ENCODE data around the gene HMHB1. TPM values are rescaled to one million over a fixed set of nuclear protein-coding genes. Genes with fewer than 3 reads are reported as not detected.
A peak's percentile ranks its signal among the peaks of the same experiment; 100 is the strongest.

The HMHB1 gene
- total RNA-seq, 1 donor from 2014 or later, result not detected

DNA sequence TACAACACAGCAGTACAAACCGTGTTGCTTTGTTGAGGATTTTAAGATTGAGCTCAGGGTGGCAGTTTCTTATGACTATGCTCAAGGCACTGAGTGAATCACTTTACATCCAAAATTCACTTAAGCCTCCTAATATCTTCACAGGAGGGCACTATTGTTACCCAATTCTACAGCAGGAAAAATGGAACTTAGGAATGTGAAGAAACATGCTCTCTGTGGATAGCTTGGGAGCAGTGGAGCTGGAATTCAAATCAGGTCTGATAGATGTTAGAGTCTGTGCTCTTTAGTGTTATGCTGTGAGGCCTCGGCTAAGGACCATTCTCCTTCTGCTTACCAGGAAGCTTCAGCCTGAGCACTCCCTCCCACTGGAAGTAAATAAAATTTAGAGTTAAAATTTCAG is 18.7 kb upstream of the HMHB1 start:
- H3K27me3 ChIP-seq (ENCODE audit: low read depth), result no peaks in the 10 kb centered on the region
- H3K4me1 ChIP-seq, result no peaks in the 10 kb centered on the region
- ATAC-seq (no peak), DNase-seq (no peak)
- no peaks in the 10 kb centered on the region for H3K9me3 ChIP-seq
- no peaks in the 10 kb centered on the region for H3K36me3 ChIP-seq
- H3K27ac ChIP-seq, result no peak overlapping the region
- TF ChIP-seq, protein P1, sequence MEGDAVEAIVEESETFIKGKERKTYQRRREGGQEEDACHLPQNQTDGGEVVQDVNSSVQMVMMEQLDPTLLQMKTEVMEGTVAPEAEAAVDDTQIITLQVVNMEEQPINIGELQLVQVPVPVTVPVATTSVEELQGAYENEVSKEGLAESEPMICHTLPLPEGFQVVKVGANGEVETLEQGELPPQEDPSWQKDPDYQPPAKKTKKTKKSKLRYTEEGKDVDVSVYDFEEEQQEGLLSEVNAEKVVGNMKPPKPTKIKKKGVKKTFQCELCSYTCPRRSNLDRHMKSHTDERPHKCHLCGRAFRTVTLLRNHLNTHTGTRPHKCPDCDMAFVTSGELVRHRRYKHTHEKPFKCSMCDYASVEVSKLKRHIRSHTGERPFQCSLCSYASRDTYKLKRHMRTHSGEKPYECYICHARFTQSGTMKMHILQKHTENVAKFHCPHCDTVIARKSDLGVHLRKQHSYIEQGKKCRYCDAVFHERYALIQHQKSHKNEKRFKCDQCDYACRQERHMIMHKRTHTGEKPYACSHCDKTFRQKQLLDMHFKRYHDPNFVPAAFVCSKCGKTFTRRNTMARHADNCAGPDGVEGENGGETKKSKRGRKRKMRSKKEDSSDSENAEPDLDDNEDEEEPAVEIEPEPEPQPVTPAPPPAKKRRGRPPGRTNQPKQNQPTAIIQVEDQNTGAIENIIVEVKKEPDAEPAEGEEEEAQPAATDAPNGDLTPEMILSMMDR (IDR thresholded peaks at IDR 0.05), result no peak
- no peak overlapping the region for H3K4me3 ChIP-seq
- intact Hi-C loops (cut with DNase I), result no loop called here

DNA sequence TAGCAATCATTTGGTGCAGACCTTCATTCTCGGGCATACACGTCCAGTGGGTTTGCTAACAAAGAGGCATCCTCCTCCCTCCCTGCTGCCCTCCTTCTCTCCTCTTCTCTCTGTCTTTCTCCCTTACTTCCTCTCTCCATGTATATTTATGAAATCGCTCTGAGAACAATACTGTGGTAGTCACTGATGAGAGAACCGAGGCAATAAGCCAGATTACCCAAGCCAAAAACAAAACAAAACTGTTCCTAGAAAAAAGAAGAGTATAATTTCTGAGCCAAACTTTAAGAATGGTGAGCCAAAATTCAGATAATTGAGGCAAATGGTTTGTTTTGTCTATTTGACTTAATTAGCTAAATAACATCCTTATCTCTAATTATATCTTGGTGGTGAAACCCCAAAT is 15.8 kb upstream of the HMHB1 start:
- ATAC-seq (no peak), DNase-seq (no peak)
- intact Hi-C loops (cut with DNase I), result no loop called here
- H3K27ac ChIP-seq, result no peak overlapping the region
- no peak overlapping the region for H3K4me3 ChIP-seq
- no peaks in the 10 kb centered on the region for H3K4me1 ChIP-seq
- no peaks in the 10 kb centered on the region for H3K27me3 ChIP-seq (ENCODE audit: low read depth)
- no peaks in the 10 kb centered on the region for H3K9me3 ChIP-seq
- TF ChIP-seq, protein P1 (IDR thresholded peaks at IDR 0.05), result no peak
- no peaks in the 10 kb centered on the region for H3K36me3 ChIP-seq

DNA sequence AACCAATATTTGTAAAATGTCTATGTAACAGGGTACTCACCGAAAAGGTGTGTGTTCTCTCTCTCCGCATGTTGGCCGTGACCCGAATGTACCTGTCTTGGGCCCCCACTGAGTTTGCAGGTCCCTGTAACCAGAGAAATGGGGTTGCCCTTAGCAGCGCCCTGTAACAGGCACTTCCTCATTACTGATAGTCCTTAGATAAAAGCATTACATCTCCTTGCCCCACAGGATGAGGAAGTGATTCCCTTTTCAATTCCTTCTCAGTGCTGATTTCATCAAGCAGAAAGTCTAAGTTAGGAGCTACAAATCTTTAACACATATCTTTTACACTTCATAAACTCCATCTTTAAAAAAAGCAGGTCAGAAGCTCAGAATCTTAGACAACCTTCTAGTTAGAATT is 15.2 kb upstream of the HMHB1 start:
- intact Hi-C loops (cut with DNase I), result no loop called here
- TF ChIP-seq, protein P1 (IDR thresholded peaks at IDR 0.05), result no peak
- Histone ChIP-seq H3K4me3 (no peak overlapping the region), H3K9me3 (no peaks in the 10 kb centered on the region), H3K36me3 (no peaks in the 10 kb centered on the region), H3K27ac (no peak overlapping the region), H3K4me1 (no peaks in the 10 kb centered on the region), H3K27me3 (ENCODE audit: low read depth) (no peaks in the 10 kb centered on the region)
- DNase-seq (no peak), ATAC-seq (peak; percentile 55 to 71)

DNA sequence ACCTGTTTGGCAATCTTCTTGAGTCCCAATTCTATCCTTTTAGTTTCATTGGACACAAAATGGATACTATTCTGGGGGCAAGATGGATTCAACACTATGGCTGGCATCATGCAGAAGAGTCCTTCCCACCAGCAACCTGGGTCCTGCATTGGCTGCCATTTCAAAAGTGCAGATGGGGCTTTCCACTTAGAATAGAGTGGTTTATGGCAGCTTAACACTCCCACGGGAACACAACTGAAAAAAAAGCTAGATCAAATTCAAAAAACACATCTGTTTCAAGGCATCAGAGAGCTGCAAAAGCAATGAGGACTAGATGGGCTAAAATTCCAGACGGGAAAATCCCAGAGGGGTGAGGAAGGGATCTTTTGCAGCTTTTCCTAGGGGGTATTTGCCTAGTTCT is 11.2 kb upstream of the HMHB1 start:
- Histone ChIP-seq H3K27ac (no peak overlapping the region), H3K4me1 (no peaks in the 10 kb centered on the region), H3K4me3 (no peak overlapping the region), H3K36me3 (no peaks in the 10 kb centered on the region), H3K27me3 (ENCODE audit: low read depth) (no peaks in the 10 kb centered on the region), H3K9me3 (no peaks in the 10 kb centered on the region)
- intact Hi-C loops (cut with DNase I), result no loop called here
- no peak for DNase-seq
- ATAC-seq, result no peak
- TF ChIP-seq, protein P1 (IDR thresholded peaks at IDR 0.05), result no peak

DNA sequence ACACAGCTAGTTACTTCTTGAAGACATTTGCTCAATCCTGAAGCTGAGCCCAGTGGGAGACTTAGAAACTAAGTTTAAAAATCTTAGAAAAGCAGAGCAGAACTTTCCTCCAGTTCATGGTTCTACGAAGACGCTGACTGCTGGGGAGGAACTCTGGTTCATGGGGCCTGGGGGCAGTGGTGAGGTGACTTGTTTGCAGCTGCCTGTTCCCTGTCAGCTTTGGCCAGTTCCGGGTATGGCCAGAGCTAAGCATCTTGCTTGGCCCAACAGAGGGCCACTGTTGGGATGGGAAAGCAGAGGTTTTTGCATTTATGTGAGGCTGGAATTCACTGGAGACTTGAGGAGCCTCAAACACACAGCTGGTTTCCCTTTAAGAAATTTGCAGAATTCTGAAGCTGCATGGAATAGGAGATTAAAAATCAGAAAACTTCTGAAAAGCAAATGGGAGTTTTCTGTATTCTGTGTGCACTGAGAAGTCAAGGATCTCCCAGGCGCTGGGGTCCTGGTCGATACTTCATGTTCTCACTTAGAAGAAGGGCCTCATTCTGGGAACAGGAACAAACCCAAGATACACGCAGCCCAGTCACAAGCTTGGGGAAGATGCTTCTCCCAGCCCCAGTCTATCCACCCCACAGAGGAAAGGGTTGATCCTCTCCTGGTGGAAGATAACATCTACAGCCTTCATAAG is 10.6 kb upstream of the HMHB1 start:
- no peaks in the 10 kb centered on the region for H3K9me3 ChIP-seq
- H3K4me3 ChIP-seq, result no peak overlapping the region
- H3K36me3 ChIP-seq, result no peaks in the 10 kb centered on the region
- no peak for ATAC-seq
- H3K4me1 ChIP-seq, result peaks cover under 1% of the 10 kb centered on the region
- TF ChIP-seq, protein P1 (IDR thresholded peaks at IDR 0.05), result no peak
- DNase-seq, result no peak
- intact Hi-C loops (cut with DNase I), result no loop called here
- no peaks in the 10 kb centered on the region for H3K27me3 ChIP-seq (ENCODE audit: low read depth)
- H3K27ac ChIP-seq, result no peak overlapping the region
